A673 (cell line): Measurements from ENCODE around the gene SPATA25. TPM values are rescaled to one million over a fixed set of nuclear protein-coding genes. Genes with fewer than 3 reads are reported as not detected.
"Not testable (repeated sequence)": the region's sequence is repeated elsewhere in the genome, so short reads cannot be mapped to it uniquely, and the experiment has no call there.

Experiments
- BruUV-seq: library from RNA; stranded (reverse); fragments of 400-500 nt; replicated peaks from 2 replicates; lab custom pipeline; 2021; lab: Mats Ljungman, UMichigan
- CTCF ChIA-PET: fragments of 300-600 bp; sonication (Branson Sonifier 250); formaldehyde crosslinking; loops from one replicate; lab custom pipeline; 2022; ENCODE audit warnings: antibody characterized with exemption; lab: Charles Lee
- POLR2A ChIA-PET: fragments of 300-600 bp; sonication (Branson Sonifier 250); formaldehyde crosslinking; loops from one replicate; lab custom pipeline; 2022; ENCODE audit warnings: antibody characterized with exemption; ENCODE audit not compliant: low non-redundant PET; lab: Charles Lee
- DNase-seq: peaks from one replicate; pipeline ENCODE4 v3.0.0-alpha.2; 2015; ENCODE audit warnings: low spot score
- H3K27ac ChIP-seq: fragments of 200-600 bp; sonication (generic); 2 replicates; pipeline ENCODE4 v1.5.1; 2016; ENCODE audit warnings: mixed run types, low read depth, mild to moderate bottlenecking, mixed read lengths, antibody characterized with exemption, low read length; ENCODE audit not compliant: poor library complexity, severe bottlenecking
- H3K27me3 ChIP-seq: fragments of 200-600 bp; sonication (generic); replicated peaks from 2 replicates; pipeline ENCODE4 v1.6.1; 2017; ENCODE audit warnings: mixed run types, low read depth, mild to moderate bottlenecking, mixed read lengths, antibody characterized with exemption, low read length; ENCODE audit not compliant: insufficient read depth, poor library complexity
- H3K36me3 ChIP-seq: fragments of 200-600 bp; sonication (generic); 2 replicates; pipeline ENCODE4 v1.6.1; 2016; ENCODE audit warnings: mixed run types, mild to moderate bottlenecking, mixed read lengths, antibody characterized with exemption, low read length; ENCODE audit not compliant: insufficient read depth, poor library complexity, severe bottlenecking
- H3K4me1 ChIP-seq: fragments of 200-600 bp; sonication (generic); 2 replicates; pipeline ENCODE4 v1.6.1; 2017; ENCODE audit warnings: mixed run types, mild to moderate bottlenecking, mixed read lengths, antibody characterized with exemption, low read length; ENCODE audit not compliant: insufficient read depth, poor library complexity, severe bottlenecking
- H3K4me3 ChIP-seq: fragments of 200-600 bp; sonication (generic); 2 replicates; pipeline ENCODE4 v1.5.1; 2016; ENCODE audit warnings: low read depth, mixed run types, mild to moderate bottlenecking, mixed read lengths, low read length; ENCODE audit not compliant: poor library complexity, severe bottlenecking
- H3K9me3 ChIP-seq: fragments of 200-600 bp; sonication (generic); 2 replicates; pipeline ENCODE4 v1.6.1; 2016; ENCODE audit warnings: mixed run types, low read depth, mild to moderate bottlenecking, mixed read lengths, antibody characterized with exemption, low read length; ENCODE audit not compliant: poor library complexity, severe bottlenecking
- CTCF ChIP-seq: fragments of 300-800, 200-600 bp; sonication (generic); conservative IDR thresholded peaks from 2 replicates; pipeline ENCODE4 v1.5.1; 2017; ENCODE audit warnings: low read depth, mild to moderate bottlenecking, antibody characterized with exemption, low read length, moderate library complexity, mixed read lengths
- EZH2 ChIP-seq: fragments of 200-600 bp; sonication (generic); IDR thresholded peaks from 2 replicates; pipeline ENCODE4 v1.6.1; 2017; ENCODE audit warnings: borderline replicate concordance, low read depth, mild to moderate bottlenecking, mixed read lengths, antibody characterized with exemption, low read length; ENCODE audit not compliant: poor library complexity, severe bottlenecking
- intact Hi-C: fragments of 100-400 bp; cut with micrococcal nuclease; formaldehyde crosslinking; loops from one replicate; pipeline ENCODE4 v1.10.0; 2022; ENCODE audit not compliant: unreplicated experiment
- total RNA-seq: library from RNA; stranded (reverse); gene quantifications from 2 replicates; pipeline ENCODE4 v1.2.3, GENCODE V29; 2021

The SPATA25 gene
- total RNA-seq, 1 experiment from 2014 or later: 1.9 TPM

- BruUV-seq: TSS peak; percentile 80
- POLR2A ChIA-PET: no interaction called here
- H3K27ac ChIP-seq: peak within 1 kb of the TSS; percentile 66
These were observed 6.2 kb downstream of the SPATA25 start, which contains the start of gene ZSWIM1 for GRCh38 chr20:45880988-45881788. TSS of gene ZSWIM1 (plus strand) at chr20:45881227. CDS start at chr20:45882593, 1,366 bp downstream.

GRCh38 chr20:45878076-45878761 is 9.2 kb downstream of the SPATA25 start:
- Histone ChIP-seq H3K27me3 (no peaks in the 10 kb centered on the region), H3K4me1 (no peaks in the 10 kb centered on the region), H3K4me3 (no peak overlapping the region), H3K36me3 (peaks cover 12% of the 10 kb centered on the region), H3K9me3 (no peaks in the 10 kb centered on the region), H3K27ac (no peak overlapping the region)
- ChIA-PET POLR2A (no interaction called here), CTCF (no interaction called here)
- TF ChIP-seq EZH2 (no peak), CTCF (no peak)
- BruUV-seq: no TSS peak
- no peak for DNase-seq
- intact Hi-C loops: no loop called here

More at GRCh38 chr20:45880988-45881788, 6.2 kb downstream of the SPATA25 start, which contains the start of gene ZSWIM1:
- peaks cover 21% of the 10 kb centered on the region for H3K36me3 ChIP-seq
- no peaks in the 10 kb centered on the region for H3K4me1 ChIP-seq
- H3K4me3 ChIP-seq: peak within 1 kb of the TSS; percentile 55
- CTCF ChIA-PET: interaction anchor here (0.6 to 0.9 kb wide), 2 partner anchors 85 to 89 kb away, joined by 3 to 4 read pairs; no protein-coding TSS in a partner anchor
- intact Hi-C loops: no loop called here
- H3K27me3 ChIP-seq: no peaks in the 10 kb centered on the region
- TF ChIP-seq EZH2: no peak
- no peak for TF ChIP-seq CTCF
- no peaks in the 10 kb centered on the region for H3K9me3 ChIP-seq
- peak; percentile 100 for DNase-seq

- BruUV-seq: no TSS peak
- DNase-seq: no peak
- ChIA-PET CTCF (no interaction called here), POLR2A (no interaction called here)
- no peaks in the 10 kb centered on the region for H3K27me3 ChIP-seq
- TF ChIP-seq EZH2 (no peak), CTCF (no peak)
- no peak overlapping the region for H3K4me3 ChIP-seq
- H3K36me3 ChIP-seq: no peaks in the 10 kb centered on the region
- intact Hi-C loops: no loop called here
- H3K9me3 ChIP-seq: no peaks in the 10 kb centered on the region
- no peak overlapping the region for H3K27ac ChIP-seq
- no peaks in the 10 kb centered on the region for H3K4me1 ChIP-seq
These were observed 12.8 kb downstream of the SPATA25 start for GRCh38 chr20:45874576-45874975.

- H3K36me3 ChIP-seq, H3K9me3 ChIP-seq, H3K4me1 ChIP-seq, POLR2A ChIA-PET, intact Hi-C loops, BruUV-seq, CTCF ChIA-PET, DNase-seq, H3K27me3 ChIP-seq, H3K4me3 ChIP-seq, H3K27ac ChIP-seq: not testable (repeated sequence)
These were observed 13.3 kb downstream of the SPATA25 start for GRCh38 chr20:45874104-45874481.
